GM06990 (cell line): ENCODE data around the gene AMPD2.

ENCODE experiments used
- DNase-seq: peaks from one replicate; pipeline ENCODE4 v3.0.0-alpha.2; 2011; ENCODE audit not compliant: insufficient read length; ENCODE audit errors: extremely low read depth
- H3K27me3 ChIP-seq: replicated peaks from 2 replicates; pipeline ENCODE4 v1.6.0; 2011; ENCODE audit warnings: low read length; ENCODE audit not compliant: control insufficient read depth, insufficient read depth
- H3K36me3 ChIP-seq: 2 replicates; pipeline ENCODE4 v1.5.1; 2011; ENCODE audit warnings: low read length; ENCODE audit not compliant: control insufficient read depth, insufficient read depth
- H3K4me3 ChIP-seq: replicated peaks from 2 replicates; pipeline ENCODE4 v1.5.1; 2011; ENCODE audit warnings: low read depth, mild to moderate bottlenecking, control low read depth, low read length
- TF ChIP-seq, protein P1 (sequence below): IDR thresholded peaks from 2 replicates; pipeline ENCODE4 v1.5.1; 2011; ENCODE audit warnings: low read length, control low read depth, mild to moderate bottlenecking, inconsistent platforms; ENCODE audit not compliant: insufficient read depth, poor library complexity, severe bottlenecking

The AMPD2 gene

DNA sequence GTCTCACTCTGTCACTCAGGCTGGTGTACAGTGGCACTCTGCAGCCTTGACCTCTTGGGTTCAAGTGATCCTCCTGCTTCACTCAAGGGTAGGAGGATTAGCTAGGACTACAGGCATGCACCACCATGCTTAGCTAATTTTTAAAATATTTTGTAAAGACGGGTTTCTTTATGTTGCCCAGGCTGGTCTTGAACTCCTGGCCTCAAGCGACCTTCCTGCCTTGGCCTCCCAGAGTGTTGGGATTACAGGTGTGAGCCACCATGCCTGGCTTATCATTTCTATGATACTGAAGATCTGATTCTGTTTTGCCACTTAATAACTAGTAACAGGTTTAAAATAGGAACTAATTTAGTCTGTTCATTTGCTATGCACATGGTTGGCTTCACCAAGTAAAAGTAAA lies 37.6 kb upstream of the AMPD2 start:
- peaks cover 4% of the 10 kb centered on the region for H3K36me3 ChIP-seq

DNA sequence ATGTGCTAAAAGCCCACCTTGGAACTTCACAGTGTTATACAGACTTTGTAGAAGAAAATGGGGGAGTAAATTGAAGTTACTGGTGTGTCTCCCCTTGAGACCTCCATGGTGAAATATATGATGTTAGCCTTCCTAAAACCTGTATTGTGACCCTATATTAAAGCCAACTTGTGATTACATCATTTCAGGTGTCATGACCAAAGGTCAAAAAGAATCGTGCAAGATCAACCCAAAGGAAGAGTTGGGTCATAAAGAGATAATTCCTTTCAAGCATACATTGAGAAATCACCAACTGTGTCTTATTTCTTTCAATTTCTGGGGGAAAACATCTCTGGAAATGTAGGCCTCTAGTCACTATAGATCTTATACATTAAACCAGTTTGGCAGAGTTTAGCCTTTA lies 34.9 kb upstream of the AMPD2 start:
- no peak for DNase-seq
- Histone ChIP-seq H3K27me3 (no peaks in the 10 kb centered on the region), H3K36me3 (peaks cover 4% of the 10 kb centered on the region), H3K4me3 (no peak overlapping the region)
- TF ChIP-seq, protein P1, sequence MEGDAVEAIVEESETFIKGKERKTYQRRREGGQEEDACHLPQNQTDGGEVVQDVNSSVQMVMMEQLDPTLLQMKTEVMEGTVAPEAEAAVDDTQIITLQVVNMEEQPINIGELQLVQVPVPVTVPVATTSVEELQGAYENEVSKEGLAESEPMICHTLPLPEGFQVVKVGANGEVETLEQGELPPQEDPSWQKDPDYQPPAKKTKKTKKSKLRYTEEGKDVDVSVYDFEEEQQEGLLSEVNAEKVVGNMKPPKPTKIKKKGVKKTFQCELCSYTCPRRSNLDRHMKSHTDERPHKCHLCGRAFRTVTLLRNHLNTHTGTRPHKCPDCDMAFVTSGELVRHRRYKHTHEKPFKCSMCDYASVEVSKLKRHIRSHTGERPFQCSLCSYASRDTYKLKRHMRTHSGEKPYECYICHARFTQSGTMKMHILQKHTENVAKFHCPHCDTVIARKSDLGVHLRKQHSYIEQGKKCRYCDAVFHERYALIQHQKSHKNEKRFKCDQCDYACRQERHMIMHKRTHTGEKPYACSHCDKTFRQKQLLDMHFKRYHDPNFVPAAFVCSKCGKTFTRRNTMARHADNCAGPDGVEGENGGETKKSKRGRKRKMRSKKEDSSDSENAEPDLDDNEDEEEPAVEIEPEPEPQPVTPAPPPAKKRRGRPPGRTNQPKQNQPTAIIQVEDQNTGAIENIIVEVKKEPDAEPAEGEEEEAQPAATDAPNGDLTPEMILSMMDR = no peak

More for the DNA sequence above, 37.6 kb upstream of the AMPD2 start:
- DNase-seq = no peak
- Histone ChIP-seq H3K27me3 (no peaks in the 10 kb centered on the region), H3K4me3 (no peak overlapping the region)
- TF ChIP-seq, protein P1 = no peak

DNA sequence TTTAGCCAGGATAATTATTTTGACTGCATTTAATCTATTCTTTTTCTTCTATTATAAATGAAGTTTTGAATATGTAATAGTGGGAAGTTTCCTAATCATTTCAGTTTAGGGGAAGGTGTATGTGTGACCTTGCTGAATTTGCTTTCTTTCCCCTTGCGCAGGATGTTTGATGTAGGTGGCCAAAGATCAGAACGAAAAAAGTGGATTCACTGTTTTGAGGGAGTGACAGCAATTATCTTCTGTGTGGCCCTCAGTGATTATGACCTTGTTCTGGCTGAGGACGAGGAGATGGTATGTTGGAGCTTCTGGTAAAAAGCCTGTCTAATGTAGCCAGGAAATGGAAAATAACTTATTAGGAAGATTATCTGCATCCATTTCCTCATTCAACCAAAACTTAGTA lies 33.6 kb upstream of the AMPD2 start:
- no peaks in the 10 kb centered on the region for H3K27me3 ChIP-seq

DNA sequence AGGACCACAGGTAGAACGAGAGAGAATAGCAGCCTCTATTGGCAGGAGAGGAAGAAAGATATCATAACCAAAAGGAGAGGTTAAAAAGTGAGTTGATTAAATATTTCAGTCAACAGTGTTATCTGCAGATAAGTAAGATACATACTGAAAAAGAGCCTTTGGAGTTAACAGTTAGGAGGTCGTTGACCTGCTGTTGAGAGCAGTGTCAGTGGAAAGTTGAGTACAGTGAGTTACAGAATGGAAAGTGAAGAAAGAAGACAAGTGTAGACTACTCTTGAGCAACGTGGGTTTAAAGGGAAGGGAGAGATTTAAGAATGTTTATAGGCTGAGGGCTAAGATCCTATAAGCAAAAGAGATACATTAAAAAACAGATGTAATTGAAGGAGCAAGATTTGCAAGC lies 30.5 kb upstream of the AMPD2 start:
- TF ChIP-seq, protein P1 = no peak
- H3K36me3 ChIP-seq = peaks cover 5% of the 10 kb centered on the region
- no peak for DNase-seq

More for the DNA sequence above, 33.6 kb upstream of the AMPD2 start:
- TF ChIP-seq, protein P1 = no peak
- no peak overlapping the region for H3K4me3 ChIP-seq
- peaks cover 4% of the 10 kb centered on the region for H3K36me3 ChIP-seq
- no peak for DNase-seq

DNA sequence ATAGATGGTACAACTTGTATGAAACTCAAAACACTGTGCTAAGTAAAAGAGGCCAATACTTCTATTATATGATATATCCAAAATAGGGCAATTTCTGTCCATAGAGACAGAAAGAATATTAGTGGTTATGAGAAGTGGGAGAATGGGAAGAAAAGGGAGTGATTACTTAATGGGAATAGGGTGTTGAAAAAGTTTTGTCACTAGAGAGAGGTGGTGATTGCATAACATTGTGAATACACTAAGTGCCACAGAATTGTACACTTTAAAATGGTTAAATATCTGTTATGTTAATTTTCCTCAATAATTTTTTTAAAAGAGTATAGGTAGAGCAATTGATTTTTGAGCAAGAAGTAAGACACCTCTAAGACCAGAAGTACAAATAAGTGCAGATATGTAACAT lies 30.0 kb upstream of the AMPD2 start:
- no peak overlapping the region for H3K4me3 ChIP-seq
- H3K36me3 ChIP-seq = peaks cover 5% of the 10 kb centered on the region
- H3K27me3 ChIP-seq = no peaks in the 10 kb centered on the region
- DNase-seq = no peak
- TF ChIP-seq, protein P1 = no peak

More for the DNA sequence above, 30.5 kb upstream of the AMPD2 start:
- Histone ChIP-seq H3K4me3 (no peak overlapping the region), H3K27me3 (no peaks in the 10 kb centered on the region)

DNA sequence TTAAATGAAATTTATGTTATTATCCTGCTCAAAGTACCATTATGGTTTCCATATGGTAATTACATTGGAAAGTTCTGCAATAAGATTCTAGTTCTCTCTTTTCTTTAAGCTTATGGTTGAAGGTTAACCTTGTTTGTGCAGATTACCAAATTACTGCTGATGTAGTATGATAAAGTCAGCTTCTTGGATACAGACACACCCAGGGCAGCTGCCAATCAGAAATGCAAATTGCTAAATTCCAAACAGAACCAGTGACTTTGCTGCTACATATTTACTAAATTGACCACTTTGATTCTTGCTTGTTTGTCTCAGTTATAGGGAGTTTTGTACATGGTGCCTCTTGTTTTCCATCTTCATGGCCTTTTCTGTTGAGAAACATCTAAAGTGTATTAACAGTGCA lies 26.7 kb upstream of the AMPD2 start:
- H3K36me3 ChIP-seq = peaks cover 1% of the 10 kb centered on the region
- H3K27me3 ChIP-seq = no peaks in the 10 kb centered on the region
- H3K4me3 ChIP-seq = no peak overlapping the region
- TF ChIP-seq, protein P1 = no peak
- no peak for DNase-seq
